ENCODE results near the gene GPR39.
"Not testable (repeated sequence)": the region's sequence is repeated elsewhere in the genome, so short reads cannot be mapped to it uniquely, and the experiment has no call there.

GPR39 gene

GRCh38 chr2:132416723-132417395, at the start of gene GPR39:
Gene GPR39 (plus strand): TSS chr2:132416805.
- no peak for DNase-seq

DNA sequence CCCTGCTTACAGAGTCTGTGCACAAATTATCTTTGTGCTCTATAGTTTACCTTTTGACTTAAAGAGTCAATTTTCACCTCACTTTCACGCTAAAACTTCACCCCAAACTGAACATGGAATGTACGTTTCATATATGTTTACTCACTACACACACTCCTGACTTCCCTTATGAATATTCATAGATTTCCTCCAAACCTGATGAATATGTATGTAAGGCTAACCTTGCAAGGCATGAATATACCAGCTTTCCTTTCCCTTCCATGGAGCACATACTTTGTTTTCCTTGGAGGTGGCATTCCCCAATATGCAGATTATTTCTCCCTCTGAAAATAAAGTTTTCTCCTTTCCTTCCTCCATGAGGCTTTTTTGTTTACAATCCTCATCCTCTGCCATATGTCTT, 48.4 kb upstream of the GPR39 start:
- no peak for DNase-seq

DNA sequence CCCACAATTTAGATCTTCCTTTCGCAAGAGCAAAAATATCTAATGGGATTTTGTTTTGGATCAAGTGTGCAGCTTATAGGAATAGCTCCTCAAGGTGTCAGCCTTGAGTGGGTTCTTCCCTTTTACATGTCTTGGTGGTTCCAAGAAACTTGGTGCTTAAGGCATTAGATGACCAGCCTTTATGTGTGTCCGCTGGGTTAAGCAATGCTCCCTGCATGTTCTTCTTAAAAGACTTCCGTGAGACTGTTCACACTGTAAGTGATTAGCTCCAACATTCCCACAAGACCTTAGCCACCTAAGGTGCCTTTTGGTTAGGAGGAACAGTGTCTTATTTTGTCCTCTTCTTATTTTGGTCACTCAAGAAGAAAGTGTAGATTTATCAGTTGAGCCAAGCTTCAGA, 44.3 kb upstream of the GPR39 start:
- DNase-seq, result no peak

GRCh38 chr2:132373391-132374135, 43.0 kb upstream of the GPR39 start:
- no peak for DNase-seq

- DNase-seq, result no peak
Observed at GRCh38 chr2:132374151-132374550, 42.5 kb upstream of the GPR39 start.

- DNase-seq, result no peak
Observed at GRCh38 chr2:132374551-132374950, 42.1 kb upstream of the GPR39 start.

DNA sequence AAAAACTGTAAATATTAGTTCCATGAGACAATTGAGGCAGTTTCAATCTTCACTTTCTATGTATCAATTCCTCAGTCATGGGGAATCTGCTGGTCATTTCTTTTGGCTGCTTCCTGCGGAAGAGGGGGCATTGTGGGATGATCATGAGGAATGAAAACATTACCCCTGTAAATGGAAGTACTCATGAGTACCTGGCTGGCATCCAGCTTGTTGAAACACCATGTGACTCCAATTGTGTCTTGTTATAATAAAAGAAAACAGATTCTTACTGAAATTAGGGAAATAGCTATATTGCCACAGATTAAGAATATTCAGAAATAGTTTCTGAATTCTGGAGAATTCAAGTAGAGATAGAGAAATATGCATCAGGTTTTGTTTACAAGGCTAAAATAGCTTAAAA, 41.6 kb upstream of the GPR39 start:
- no peak for DNase-seq

DNA sequence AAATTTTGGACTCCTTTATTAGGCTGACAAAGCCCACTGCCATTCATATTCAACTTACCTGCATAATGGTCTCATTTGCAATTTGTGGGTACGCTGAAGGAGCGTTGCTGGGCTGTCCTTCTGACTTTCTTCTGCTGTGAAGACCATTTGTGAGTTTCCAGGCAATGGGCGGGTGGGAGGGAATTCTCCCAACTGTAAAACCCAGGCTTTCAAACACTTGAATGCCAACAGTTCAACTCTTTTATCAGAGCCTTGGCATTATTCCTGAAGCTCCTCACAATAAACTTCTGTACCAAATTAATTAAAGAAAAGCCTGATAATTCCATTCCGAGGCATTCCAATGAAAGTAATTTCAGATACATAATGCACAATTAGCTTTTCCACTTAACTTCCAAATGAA, 35.2 kb upstream of the GPR39 start:
- no peak for DNase-seq

DNA sequence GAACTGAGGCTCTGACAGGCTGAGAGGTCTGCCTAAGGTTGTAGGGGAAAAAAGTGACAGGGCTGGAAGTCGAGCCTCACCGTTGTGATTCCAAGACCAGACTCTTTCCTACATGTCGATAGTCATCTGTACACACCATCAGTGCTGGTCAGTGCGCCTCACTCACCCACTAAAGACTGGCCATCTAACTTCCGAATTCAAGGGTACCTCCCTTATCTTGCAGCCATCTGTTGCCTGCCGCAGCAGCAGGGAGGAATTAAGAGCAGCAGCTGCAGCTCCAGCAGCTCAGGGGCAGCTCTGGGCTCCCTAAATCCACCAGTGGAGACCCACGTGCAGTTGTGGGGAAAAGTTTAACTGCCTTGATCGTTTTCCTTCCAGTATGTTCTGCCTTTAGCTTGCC, 32.6 kb upstream of the GPR39 start:
- no peak for DNase-seq

GRCh38 chr2:132384491-132385151, 32.0 kb upstream of the GPR39 start:
- no peak for DNase-seq

- no peak for DNase-seq
Observed at GRCh38 chr2:132387126-132387525, 29.5 kb upstream of the GPR39 start.

DNA sequence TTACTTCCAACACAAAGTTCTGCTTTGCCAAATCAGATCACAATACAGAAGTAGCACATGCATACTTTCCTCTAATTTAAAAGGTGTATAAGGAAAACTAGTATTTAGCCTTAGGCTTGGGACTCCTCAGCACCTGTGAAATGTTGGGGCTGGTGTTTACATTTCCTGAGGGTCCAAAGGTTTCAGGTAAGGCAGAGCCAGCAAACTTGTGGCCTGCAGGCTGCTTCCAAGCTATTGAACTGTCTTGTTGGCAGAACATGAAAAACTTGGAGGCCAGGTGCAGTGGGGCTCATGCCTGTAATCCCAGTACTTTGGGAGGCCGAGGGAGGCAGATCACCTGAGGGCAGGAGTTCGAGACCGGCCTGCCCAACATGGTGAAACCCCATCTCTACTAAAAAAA, 26.5 kb upstream of the GPR39 start:
- DNase-seq, result no peak

DNA sequence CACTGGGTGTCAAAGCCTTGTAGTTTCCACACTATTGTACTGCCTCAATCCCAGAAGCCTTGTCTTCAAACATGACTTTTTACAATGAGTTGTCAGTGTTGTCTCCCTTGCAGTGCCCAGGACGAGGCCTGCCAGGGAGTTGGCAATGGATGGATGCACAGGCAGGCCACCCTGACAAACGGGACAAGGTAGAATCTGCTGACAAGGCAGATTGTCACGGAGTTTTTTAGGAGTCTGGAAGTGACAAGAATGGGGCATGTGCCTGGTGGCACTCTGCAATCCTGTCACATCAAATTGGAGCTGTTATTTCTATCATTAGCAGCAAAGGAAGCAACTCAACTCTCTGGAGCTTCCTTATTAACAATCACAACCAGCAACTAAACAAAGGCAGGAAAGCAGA, 25.2 kb upstream of the GPR39 start:
- DNase-seq, result no peak

GRCh38 chr2:132392221-132392620, 24.4 kb upstream of the GPR39 start:
- DNase-seq, result no peak

- DNase-seq, result no peak
Observed at GRCh38 chr2:132392879-132393278, 23.7 kb upstream of the GPR39 start.

- DNase-seq, result not testable (repeated sequence)
Observed at GRCh38 chr2:132397042-132397441, 19.6 kb upstream of the GPR39 start.

GRCh38 chr2:132400169-132400900, 16.3 kb upstream of the GPR39 start:
- no peak for DNase-seq

DNA sequence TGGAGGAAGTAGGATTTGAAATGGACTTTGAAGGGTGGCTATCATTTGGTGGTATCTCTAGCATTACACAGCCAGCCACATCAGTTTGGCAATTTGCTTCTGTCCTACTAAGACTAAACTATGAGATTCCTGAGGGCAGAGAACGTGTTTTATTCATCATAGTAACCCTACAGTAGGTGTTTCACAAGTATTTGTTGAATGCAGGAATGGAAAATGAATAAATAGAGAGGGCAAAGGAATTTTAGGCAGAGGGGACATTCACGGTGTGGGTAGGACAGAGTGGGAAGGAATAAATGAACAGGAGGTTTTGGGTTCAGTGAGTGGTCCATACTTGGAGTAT, 15.7 kb upstream of the GPR39 start:
- DNase-seq, result no peak

DNA sequence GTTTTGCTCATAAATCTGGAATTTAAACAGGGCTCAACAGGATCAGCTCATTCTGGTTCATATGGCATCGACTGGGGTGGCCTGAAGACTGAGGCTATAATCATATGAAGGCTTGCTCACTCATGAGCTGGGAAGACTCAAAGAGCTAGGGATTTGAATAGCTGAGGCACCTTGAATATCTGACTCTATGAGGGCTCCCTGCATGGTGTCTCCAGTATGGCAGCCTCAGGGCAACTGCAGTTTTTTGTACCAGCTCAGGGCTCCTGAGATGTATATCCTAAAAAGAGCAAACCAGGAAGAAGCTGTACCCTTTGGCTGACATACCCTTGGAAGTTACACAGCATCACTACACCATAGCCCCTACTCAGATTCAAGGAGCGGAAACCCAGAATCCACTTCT, 15.3 kb upstream of the GPR39 start:
- DNase-seq, result no peak

DNA sequence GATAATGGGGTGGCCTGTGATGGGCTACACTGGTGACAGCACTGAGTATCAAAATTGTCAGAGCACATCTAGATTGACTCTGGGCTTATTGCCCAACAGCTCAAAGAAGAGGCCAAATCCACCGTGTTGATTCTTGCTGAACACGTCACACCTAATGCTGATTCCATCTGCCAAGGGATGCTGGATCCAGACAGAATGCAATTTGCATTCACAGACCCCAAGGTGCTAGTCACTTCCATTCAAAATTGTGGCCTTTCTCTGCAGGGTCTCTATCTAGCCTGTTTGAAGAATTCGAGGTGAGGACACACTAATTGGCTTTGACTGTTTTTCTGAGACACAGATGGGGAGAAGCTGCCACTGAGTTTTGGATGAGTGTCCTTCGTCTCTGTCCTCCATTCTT, 13.5 kb upstream of the GPR39 start:
- no peak for DNase-seq

DNA sequence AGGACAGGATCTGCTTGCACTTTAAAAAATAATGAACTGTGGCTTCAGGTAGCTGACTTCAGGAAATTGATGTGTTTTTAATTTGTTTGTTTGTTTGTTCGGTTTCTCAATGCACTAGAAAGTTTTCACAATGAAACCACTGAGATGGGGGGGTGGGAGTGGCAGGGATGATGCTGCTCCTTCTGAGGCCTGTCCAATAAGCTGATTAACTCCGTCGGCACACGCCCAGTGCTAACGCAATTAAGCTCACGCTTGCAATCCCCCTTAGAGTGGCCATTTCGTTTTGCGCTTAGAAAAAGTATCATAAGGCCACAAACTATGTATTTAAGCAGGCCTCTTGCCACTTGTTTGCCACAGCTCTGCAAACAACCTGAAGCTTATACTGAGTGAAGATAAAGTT, 12.5 kb upstream of the GPR39 start:
- DNase-seq, result no peak

DNA sequence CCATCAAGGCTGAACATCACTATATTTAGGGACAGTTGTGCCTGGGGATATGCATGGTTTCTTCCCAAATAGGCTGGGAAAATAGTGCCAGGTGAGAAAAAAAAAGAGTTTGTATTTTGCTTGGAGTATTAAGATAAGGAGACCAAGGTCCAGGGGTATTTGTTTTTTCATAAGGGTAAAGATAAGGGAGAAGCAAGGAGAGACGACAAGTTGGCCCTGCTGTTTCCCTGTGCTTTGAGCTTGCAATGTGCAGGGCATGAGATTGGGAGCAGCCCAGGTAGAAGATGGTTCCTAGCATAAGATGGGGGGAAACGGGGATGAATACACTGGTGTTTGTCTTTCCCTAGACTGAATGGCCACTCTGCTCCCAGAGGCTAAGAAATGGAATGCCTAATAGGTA, 8.8 kb upstream of the GPR39 start:
- DNase-seq, result no peak

- no peak for DNase-seq
Observed at GRCh38 chr2:132412021-132412420, 4.6 kb upstream of the GPR39 start.

- no peak for DNase-seq
Observed at GRCh38 chr2:132414081-132414480, 2.5 kb upstream of the GPR39 start.

Measured in stimulated activated naive CD4-positive, alpha-beta T cell treated with Interleukin-2 at 50 U/mL for 16 hours (primary cell).